GM12891 (cell line): ENCODE results near the gene MUC20.
A peak's percentile ranks its signal among the peaks of the same experiment; 100 is the strongest.
"Not testable (repeated sequence)": the region's sequence is repeated elsewhere in the genome, so short reads cannot be mapped to it uniquely, and the experiment has no call there.

Experiments
- DNase-seq: peaks from one replicate; pipeline ENCODE4 v3.0.0; 2011; ENCODE audit warnings: low spot score; ENCODE audit not compliant: insufficient read length
- FAIRE-seq: peaks from 2 replicates; lab custom pipeline; 2011; peaks lifted over from hg19 to GRCh38; lab: Jason Lieb, UNC
- PAX5 ChIP-seq: IDR thresholded peaks from 2 replicates; pipeline ENCODE4 v1.6.1; 2011; ENCODE audit warnings: low read length, moderate library complexity, mild to moderate bottlenecking; ENCODE audit not compliant: insufficient read depth, severe bottlenecking
- POLR2A ChIP-seq: IDR thresholded peaks from 2 replicates; pipeline ENCODE4 v1.6.1; 2011; ENCODE audit warnings: low read depth, low read length, control low read depth
- POLR2AphosphoS5 ChIP-seq: IDR thresholded peaks from 2 replicates; pipeline ENCODE4 v1.6.1; 2011; ENCODE audit warnings: low read depth, low read length, control low read depth
- POU2F2 ChIP-seq: IDR thresholded peaks from 2 replicates; pipeline ENCODE4 v1.6.1; 2011; ENCODE audit warnings: low read depth, mild to moderate bottlenecking, control low read depth, low read length, moderate library complexity
- SPI1 ChIP-seq: IDR thresholded peaks from 2 replicates; pipeline ENCODE4 v1.6.1; 2011; ENCODE audit warnings: low read depth, low read length, control low read depth
- TAF1 ChIP-seq: IDR thresholded peaks from 2 replicates; pipeline ENCODE4 v1.6.1; 2011; ENCODE audit warnings: low read depth, low read length, control low read depth

The MUC20 gene

GRCh38 chr3:195729476-195730251 is 8.9 kb downstream of the MUC20 start:
- no peak for TF ChIP-seq POLR2A
- DNase-seq = no peak
- FAIRE-seq = no peak

GRCh38 chr3:195731356-195731905 is 10.7 kb downstream of the MUC20 start:
- no peak for TF ChIP-seq POU2F2
- no peak for TF ChIP-seq POLR2A
- TF ChIP-seq PAX5 = no peak
- TF ChIP-seq SPI1 = no peak
- no peak for TF ChIP-seq POLR2AphosphoS5
- TF ChIP-seq TAF1 = no peak

GRCh38 chr3:195732940-195733339 is 12.2 kb downstream of the MUC20 start:
- DNase-seq = no peak
- no peak for FAIRE-seq
- TF ChIP-seq PAX5 = no peak
- TF ChIP-seq POLR2AphosphoS5 = no peak
- no peak for TF ChIP-seq POLR2A
- TF ChIP-seq TAF1 = no peak
- no peak for TF ChIP-seq POU2F2
- no peak for TF ChIP-seq SPI1

More at GRCh38 chr3:195731356-195731905, 10.7 kb downstream of the MUC20 start:
- DNase-seq (no peak), FAIRE-seq (no peak)

- DNase-seq (no peak), FAIRE-seq (no peak)
- TF ChIP-seq POLR2AphosphoS5 = no peak
- TF ChIP-seq POU2F2 = no peak
- TF ChIP-seq POLR2A = no peak
- TF ChIP-seq PAX5 = no peak
- no peak for TF ChIP-seq SPI1
- no peak for TF ChIP-seq TAF1
These were observed 14.4 kb downstream of the MUC20 start for GRCh38 chr3:195735036-195735695.

- FAIRE-seq = no peak
- TF ChIP-seq SPI1 = no peak
- no peak for TF ChIP-seq POLR2A
- TF ChIP-seq POU2F2 = no peak
- TF ChIP-seq PAX5 = no peak
- TF ChIP-seq TAF1 = no peak
- TF ChIP-seq POLR2AphosphoS5 = no peak
- no peak for DNase-seq
These were observed 16.2 kb downstream of the MUC20 start for GRCh38 chr3:195736866-195737490.

- peak; percentile 13; the same call in 1 of the 2 replicates for TF ChIP-seq SPI1
- not testable (repeated sequence) for DNase-seq, FAIRE-seq
These were observed 17.0 kb downstream of the MUC20 start for GRCh38 chr3:195737782-195738181.

GRCh38 chr3:195738274-195739044 is 17.7 kb downstream of the MUC20 start:
- TF ChIP-seq POLR2AphosphoS5 (no peak), PAX5 (no peak), POLR2A (no peak), POU2F2 (no peak), SPI1 (no peak), TAF1 (no peak)
- DNase-seq (no peak), FAIRE-seq (no peak)

- no peak for FAIRE-seq
- no peak for TF ChIP-seq POLR2A
- no peak for TF ChIP-seq TAF1
- TF ChIP-seq POU2F2 = no peak
- no peak for TF ChIP-seq POLR2AphosphoS5
- TF ChIP-seq PAX5 = no peak
- no peak for TF ChIP-seq SPI1
- DNase-seq = no peak
These were observed 18.9 kb downstream of the MUC20 start for GRCh38 chr3:195739561-195740111.

GRCh38 chr3:195744437-195744836 is 23.7 kb downstream of the MUC20 start:
- FAIRE-seq (no peak), DNase-seq (no peak)
- TF ChIP-seq POLR2A = no peak
- TF ChIP-seq POU2F2 = no peak
- no peak for TF ChIP-seq POLR2AphosphoS5
- TF ChIP-seq PAX5 = no peak
- no peak for TF ChIP-seq SPI1
- no peak for TF ChIP-seq TAF1
